ENCODE results near the gene LTB4R2.

The LTB4R2 gene

DNA sequence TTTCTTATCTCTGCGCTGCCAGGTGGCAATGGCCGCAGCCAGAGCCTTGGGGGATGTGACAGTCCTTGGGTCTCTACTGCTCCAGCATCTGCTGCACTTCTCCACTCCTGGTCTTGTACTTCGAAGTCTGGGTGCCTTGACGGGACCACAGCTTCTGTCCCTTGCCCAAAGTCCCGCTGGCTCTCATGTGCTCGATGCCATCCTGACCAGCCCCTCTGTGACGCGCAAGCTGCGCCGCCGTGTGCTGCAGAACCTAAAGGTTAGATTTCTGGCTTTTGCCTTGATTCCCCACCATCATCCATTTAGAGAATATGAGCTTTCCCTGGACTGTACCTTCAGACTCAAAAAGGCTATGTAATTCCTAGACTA lies 5.9 kb upstream of the LTB4R2 start:
- no peaks in the 10 kb centered on the region for H3K9me2 ChIP-seq (ENCODE audit: low read depth, low read length)
- H4K20me1 ChIP-seq (ENCODE audit: insufficient read depth, low read length): no peaks in the 10 kb centered on the region
- H3K4me3 ChIP-seq (ENCODE audit: low read depth, low read length, poor library complexity, severe bottlenecking): no peak overlapping the region
- H3K9ac ChIP-seq (ENCODE audit: low read length): no peak overlapping the region
- no peak overlapping the region for H3K4me2 ChIP-seq (ENCODE audit: low read length)
- no peak for TF ChIP-seq EZH2 (IDR thresholded peaks at IDR 0.05; ENCODE audit: borderline replicate concordance, low read length)
- TF ChIP-seq CTCF (IDR thresholded peaks at IDR 0.05; ENCODE audit: low read length): no peak
- H3K36me3 ChIP-seq (ENCODE audit: insufficient read depth, low read length): peaks cover 78% of the 10 kb centered on the region
- H3K79me2 ChIP-seq (ENCODE audit: insufficient read depth, low read length): no peaks in the 10 kb centered on the region
- no peak overlapping the region for H2AFZ ChIP-seq (ENCODE audit: low read length)
- H3F3A ChIP-seq (ENCODE audit: insufficient read depth, low read length): no peaks in the 10 kb centered on the region
- no peaks in the 10 kb centered on the region for H3K9me3 ChIP-seq (ENCODE audit: low read length)
- no peak overlapping the region for H3K27ac ChIP-seq (ENCODE audit: low read depth, low read length, poor library complexity, severe bottlenecking)
- H3K4me1 ChIP-seq (ENCODE audit: insufficient read depth, low read length, severe bottlenecking): peaks cover 17% of the 10 kb centered on the region
- H3K27me3 ChIP-seq (ENCODE audit: insufficient read depth, low read length): no peaks in the 10 kb centered on the region

DNA sequence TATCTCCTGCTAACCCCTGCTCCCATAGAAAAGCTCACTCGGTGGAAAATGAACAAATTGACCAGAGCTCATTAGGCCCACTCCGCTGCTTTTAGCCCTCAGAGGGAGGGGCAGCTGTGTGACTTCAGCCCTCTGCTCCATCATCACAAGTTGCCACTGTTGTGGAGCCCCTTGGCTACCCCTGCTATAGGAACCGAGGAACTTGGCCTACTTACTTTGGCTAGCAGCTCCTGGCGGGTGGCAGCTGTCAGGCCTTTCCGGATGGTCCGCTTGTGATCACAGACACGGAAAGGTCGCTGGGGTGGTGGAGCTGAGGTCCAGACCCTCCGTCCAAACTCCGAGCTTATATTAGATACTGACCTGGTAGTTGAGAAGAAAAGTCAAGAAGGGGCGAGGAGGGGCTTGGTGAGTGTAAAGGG lies 2.8 kb upstream of the LTB4R2 start:
- Histone ChIP-seq H3K79me2 (ENCODE audit: insufficient read depth, low read length) (no peaks in the 10 kb centered on the region), H3K9ac (ENCODE audit: low read length) (no peak overlapping the region)
- TF ChIP-seq CTCF (IDR thresholded peaks at IDR 0.05; ENCODE audit: low read length) (no peak), EZH2 (IDR thresholded peaks at IDR 0.05; ENCODE audit: borderline replicate concordance, low read length) (no peak)

DNA sequence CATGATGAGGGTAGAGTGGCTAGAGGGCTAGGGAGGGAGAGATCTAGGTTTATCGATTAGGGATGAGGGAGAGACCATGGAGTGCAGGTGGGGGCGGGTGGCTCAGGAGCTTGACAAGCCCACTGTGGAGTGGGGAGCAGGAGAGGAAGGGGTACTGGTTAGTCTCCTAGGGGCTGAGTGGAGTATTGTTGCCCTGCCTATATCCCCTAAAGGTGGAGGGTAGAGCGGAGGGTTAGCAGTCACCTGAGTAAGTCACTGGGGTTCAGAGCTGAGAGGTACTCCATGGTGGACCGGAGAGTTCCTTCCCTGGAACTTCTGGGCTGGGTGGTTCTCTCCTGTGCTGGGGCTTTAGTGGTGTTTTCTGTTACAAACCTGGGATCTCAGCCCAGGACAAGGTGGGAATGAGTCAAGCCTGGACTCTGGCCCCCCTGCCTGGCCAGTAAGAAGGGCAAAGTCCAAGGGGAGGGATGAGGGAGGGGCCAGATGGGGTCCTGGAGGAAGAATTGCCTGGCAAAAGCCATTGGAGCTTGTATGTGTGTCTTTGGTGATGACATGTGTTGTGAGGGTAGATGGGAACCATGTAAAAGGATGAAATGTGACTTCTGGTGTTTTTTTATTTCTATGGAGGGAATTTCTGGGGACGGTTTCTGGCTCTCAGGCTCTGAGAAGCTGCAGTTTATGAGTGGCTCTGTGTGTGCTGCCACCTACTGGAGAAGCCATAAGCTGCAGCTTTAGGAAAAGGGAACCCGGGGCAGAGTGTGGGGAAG lies 2.2 kb upstream of the LTB4R2 start, which contains the start of gene CIDEB:
Gene CIDEB, minus strand, starts transcription at position 403 of the 767 bp plus-strand sequence. Its CDS starts 119 bp downstream, at position 284.
- TF ChIP-seq CTCF (IDR thresholded peaks at IDR 0.05; ENCODE audit: low read length) (peak; percentile 96), EZH2 (IDR thresholded peaks at IDR 0.05; ENCODE audit: borderline replicate concordance, low read length) (no peak)
- Histone ChIP-seq H3K9me2 (ENCODE audit: low read depth, low read length) (no peaks in the 10 kb centered on the region), H3K4me1 (ENCODE audit: insufficient read depth, low read length, severe bottlenecking) (peaks cover 29% of the 10 kb centered on the region), H4K20me1 (ENCODE audit: insufficient read depth, low read length) (no peaks in the 10 kb centered on the region), H3K79me2 (ENCODE audit: insufficient read depth, low read length) (no peaks in the 10 kb centered on the region), H2AFZ (ENCODE audit: low read length) (no peak within 1 kb of the TSS), H3K9me3 (ENCODE audit: low read length) (no peaks in the 10 kb centered on the region), H3K27me3 (ENCODE audit: insufficient read depth, low read length) (no peaks in the 10 kb centered on the region), H3K9ac (ENCODE audit: low read length) (no peak within 1 kb of the TSS), H3K4me3 (ENCODE audit: low read depth, low read length, poor library complexity, severe bottlenecking) (no peak within 1 kb of the TSS), H3K36me3 (ENCODE audit: insufficient read depth, low read length) (peaks cover 61% of the 10 kb centered on the region), H3F3A (ENCODE audit: insufficient read depth, low read length) (no peaks in the 10 kb centered on the region), H3K4me2 (ENCODE audit: low read length) (no peak within 1 kb of the TSS), H3K27ac (ENCODE audit: low read depth, low read length, poor library complexity, severe bottlenecking) (no peak within 1 kb of the TSS)

More for the DNA sequence above, 2.8 kb upstream of the LTB4R2 start:
- Histone ChIP-seq H3K9me2 (ENCODE audit: low read depth, low read length) (no peaks in the 10 kb centered on the region), H3K27ac (ENCODE audit: low read depth, low read length, poor library complexity, severe bottlenecking) (no peak overlapping the region), H3K4me2 (ENCODE audit: low read length) (no peak overlapping the region), H3K9me3 (ENCODE audit: low read length) (no peaks in the 10 kb centered on the region), H3F3A (ENCODE audit: insufficient read depth, low read length) (no peaks in the 10 kb centered on the region), H3K36me3 (ENCODE audit: insufficient read depth, low read length) (peaks cover 67% of the 10 kb centered on the region), H3K27me3 (ENCODE audit: insufficient read depth, low read length) (no peaks in the 10 kb centered on the region), H2AFZ (ENCODE audit: low read length) (no peak overlapping the region), H3K4me1 (ENCODE audit: insufficient read depth, low read length, severe bottlenecking) (peaks cover 27% of the 10 kb centered on the region), H3K4me3 (ENCODE audit: low read depth, low read length, poor library complexity, severe bottlenecking) (no peak overlapping the region), H4K20me1 (ENCODE audit: insufficient read depth, low read length) (no peaks in the 10 kb centered on the region)

All from OCI-LY1 (cell line).